HG03175 (cell line): ENCODE data around the gene HEY2.
"Not testable (repeated sequence)": the region's sequence is repeated elsewhere in the genome, so short reads cannot be mapped to it uniquely, and the experiment has no call there.

Experiments used
- ATAC-seq: cut with Tn5 transposase; IDR thresholded peaks from one replicate; pipeline ENCODE4 v1.9.1; 2021; ENCODE audit warnings: mild to moderate bottlenecking, moderate library complexity; ENCODE audit not compliant: unreplicated experiment

The HEY2 gene

GRCh38 chr6:125765944-125766343 is 16.5 kb downstream of the HEY2 start:
- ATAC-seq: no peak

- no peak for ATAC-seq
Observed at GRCh38 chr6:125766641-125767040, 17.2 kb downstream of the HEY2 start.

DNA sequence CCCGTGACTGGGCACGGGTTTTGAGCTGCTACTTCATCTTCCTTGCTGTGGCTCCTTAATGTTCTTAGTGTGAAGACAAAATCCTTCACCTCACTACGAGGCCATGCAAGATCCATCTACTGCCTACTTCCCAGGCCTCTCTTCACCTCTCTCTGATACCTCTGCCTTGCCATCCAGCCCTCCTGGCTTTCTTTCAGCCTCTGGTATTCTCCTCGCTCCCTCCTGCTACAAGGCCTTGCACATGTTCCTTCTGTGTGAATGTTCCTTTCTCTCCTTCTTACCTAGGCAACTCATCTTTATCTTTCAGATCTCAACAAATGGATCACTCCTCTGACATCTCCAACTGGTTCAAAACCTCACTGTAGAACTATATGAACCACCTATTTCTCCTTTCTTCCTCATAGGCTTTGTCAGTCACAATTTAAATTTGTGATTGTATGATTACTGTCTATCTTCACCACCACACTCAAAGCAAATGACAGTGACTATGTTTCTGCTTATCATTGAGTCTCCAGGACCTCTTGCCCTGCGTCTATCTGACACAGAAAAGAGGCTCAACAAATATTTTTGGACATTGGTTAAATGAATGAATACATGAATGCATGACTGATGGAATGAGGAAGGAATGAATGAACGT is 19.8 kb downstream of the HEY2 start:
- no peak for ATAC-seq

DNA sequence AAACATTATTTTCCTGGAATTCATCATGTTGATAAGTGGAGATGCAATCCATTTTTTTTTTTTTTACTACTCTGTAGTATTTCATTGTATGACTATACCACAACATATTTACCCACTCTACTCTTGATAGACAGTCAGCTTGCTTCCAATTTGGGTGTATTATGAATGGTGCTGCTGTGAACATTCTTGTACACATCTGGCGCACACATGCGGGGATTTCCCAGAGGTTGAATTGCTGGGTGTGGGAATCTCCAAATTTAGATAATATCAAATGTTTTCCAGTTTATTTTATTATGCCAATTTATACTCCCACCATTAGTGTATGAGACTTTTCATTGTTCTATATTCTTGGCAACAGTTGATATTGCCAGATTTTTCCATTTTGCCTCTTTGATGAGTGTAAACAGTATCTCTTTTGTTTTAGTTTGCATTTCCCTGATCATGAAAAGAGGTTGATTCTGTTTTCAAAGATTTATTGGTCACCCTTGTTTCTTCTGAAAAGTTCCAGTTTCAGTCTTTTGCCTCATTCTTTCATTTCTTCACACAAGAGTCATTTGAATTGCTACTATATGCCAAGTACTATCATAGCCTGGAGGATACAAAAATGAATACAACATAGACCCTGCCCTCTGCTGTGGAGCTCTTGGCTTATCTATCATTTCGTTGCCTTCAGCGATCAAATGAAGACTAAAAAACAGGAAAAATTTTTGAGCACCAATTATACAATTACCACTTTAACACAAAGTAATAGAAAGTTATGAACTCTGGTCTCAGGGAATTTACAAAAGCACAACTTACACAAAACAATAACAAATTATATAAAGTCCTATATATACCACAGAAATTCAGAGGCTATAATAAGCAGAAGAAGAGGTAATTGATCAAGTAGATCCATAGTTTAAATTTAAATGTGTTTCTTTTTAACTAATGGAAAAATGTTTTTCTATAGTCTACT is 24.2 kb downstream of the HEY2 start:
- no peak for ATAC-seq

GRCh38 chr6:125776107-125776826 is 26.8 kb downstream of the HEY2 start:
- not testable (repeated sequence) for ATAC-seq

GRCh38 chr6:125779924-125780539 is 30.6 kb downstream of the HEY2 start:
- ATAC-seq: peak; percentile 86

- peak; percentile 77 for ATAC-seq
Observed at GRCh38 chr6:125780540-125781313, 31.3 kb downstream of the HEY2 start.

DNA sequence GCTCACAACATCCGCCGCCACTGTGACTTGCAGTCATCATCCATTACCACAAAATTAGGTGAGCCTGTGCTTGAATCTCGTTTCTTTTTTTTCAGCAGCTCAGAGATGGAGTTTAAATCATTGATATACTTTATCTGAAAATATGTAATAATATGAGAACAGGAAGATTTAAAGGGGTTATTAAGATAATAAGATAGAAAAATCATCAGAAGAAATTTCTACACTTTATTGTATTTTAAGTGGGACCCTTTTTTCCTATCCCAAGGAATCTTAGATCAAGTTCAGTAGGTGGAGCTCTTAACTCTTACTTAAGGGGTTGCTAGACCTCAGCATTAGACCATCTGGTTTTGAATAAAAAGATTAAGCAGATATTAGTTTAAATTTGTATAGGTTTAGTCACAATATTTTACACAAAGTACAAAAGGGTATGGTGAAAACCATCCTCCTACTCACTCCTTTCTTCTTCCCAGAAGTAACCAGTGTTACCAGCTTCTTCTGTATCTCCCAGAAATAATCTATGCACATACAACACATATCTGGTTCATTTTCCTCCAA is 32.0 kb downstream of the HEY2 start:
- peak; percentile 39 for ATAC-seq

DNA sequence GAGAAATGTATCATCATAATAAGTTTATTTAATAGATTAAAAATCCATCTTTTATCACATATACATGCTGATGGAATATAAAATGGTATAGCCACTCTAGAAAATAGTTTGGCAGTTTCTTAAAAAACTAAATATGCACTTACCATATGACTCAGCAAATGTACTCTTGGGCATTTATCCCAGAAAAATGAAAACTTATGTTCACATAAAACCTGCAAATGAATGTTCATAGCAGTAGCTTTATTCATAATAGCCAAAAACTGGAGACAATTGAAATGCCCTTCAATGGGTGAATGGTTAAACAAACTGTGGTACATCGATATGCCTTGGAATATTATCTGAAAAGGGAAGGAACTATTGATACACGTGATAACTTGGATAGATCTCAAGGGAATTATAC is 34.9 kb downstream of the HEY2 start:
- ATAC-seq: no peak

GRCh38 chr6:125787791-125788190 is 38.4 kb downstream of the HEY2 start:
- ATAC-seq: no peak

GRCh38 chr6:125789167-125789566 is 39.7 kb downstream of the HEY2 start:
- ATAC-seq: no peak

GRCh38 chr6:125789576-125790357 is 40.3 kb downstream of the HEY2 start:
- ATAC-seq: peak; percentile 33

GRCh38 chr6:125790358-125791150 is 41.1 kb downstream of the HEY2 start, which contains the start of gene NCOA7:
NCOA7 (plus strand) TSS chr6:125790960; CDS start chr6:125815355, 24,395 bp downstream.
- ATAC-seq: peak; percentile 72

- peak; percentile 44 for ATAC-seq
Observed at GRCh38 chr6:125791151-125791819, 41.9 kb downstream of the HEY2 start.

- ATAC-seq: no peak
Observed at GRCh38 chr6:125791820-125792165, 42.4 kb downstream of the HEY2 start.

DNA sequence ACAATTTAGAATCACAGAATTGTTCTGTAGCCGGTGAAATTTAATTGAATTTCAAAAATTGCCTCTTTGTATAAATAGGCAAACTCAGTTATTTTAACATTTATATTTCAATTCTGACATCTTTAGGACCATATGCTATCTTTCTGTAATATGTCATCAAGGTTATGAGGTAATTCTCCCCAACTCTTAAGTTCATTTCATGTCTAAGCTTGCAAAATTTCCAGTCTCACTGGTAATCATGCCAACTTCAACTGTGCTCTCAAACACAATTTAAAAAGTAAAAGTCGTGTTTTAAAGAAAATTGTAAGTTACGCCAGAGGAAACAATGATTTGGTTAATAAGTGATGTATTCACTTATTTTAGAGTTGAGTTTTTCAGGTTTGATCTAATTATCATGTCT is 42.7 kb downstream of the HEY2 start:
- no peak for ATAC-seq

GRCh38 chr6:125792680-125793079 is 43.2 kb downstream of the HEY2 start:
- ATAC-seq: no peak

GRCh38 chr6:125793280-125793679 is 43.8 kb downstream of the HEY2 start:
- ATAC-seq: no peak
